Measurements from ENCODE around the gene TMEM132A.

TMEM132A gene

DNA sequence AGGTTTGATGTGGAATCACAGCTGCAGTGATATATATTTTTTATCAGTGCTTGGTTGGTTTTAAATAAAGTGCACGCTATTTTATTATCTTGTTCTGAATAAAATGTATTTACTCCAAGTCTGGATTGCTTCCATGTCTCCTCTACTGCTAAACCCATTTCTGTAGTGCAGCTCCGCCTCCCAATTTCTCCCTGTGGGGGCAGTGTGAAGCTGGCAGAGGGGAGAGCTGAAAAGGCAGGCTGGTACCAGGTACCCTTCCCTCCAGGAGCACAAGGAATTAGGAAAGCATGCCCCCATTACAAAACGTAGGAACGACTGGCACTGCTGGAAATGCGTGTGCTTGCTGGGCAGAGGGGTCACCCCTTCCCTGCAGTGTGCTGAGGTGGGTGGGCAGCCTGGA lies 934 bp upstream of the TMEM132A start:
- DNase-seq: no peak

DNA sequence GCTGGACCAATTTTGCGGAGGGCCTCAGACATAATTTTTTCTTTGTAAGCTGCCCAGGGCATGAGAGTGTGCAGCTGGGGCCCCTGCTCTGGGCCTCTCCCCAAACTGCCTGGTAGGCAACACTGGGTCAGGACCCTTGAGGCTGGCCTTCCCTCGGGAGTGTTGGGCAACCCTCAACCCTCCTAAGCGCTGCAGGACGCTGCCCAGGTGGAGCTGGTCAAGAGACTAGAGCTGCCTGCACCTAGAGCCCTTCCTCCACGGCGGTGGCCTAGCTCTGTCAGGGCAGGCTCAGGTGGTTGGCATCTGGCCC lies 505 bp upstream of the TMEM132A start:
- no peak for DNase-seq

DNA sequence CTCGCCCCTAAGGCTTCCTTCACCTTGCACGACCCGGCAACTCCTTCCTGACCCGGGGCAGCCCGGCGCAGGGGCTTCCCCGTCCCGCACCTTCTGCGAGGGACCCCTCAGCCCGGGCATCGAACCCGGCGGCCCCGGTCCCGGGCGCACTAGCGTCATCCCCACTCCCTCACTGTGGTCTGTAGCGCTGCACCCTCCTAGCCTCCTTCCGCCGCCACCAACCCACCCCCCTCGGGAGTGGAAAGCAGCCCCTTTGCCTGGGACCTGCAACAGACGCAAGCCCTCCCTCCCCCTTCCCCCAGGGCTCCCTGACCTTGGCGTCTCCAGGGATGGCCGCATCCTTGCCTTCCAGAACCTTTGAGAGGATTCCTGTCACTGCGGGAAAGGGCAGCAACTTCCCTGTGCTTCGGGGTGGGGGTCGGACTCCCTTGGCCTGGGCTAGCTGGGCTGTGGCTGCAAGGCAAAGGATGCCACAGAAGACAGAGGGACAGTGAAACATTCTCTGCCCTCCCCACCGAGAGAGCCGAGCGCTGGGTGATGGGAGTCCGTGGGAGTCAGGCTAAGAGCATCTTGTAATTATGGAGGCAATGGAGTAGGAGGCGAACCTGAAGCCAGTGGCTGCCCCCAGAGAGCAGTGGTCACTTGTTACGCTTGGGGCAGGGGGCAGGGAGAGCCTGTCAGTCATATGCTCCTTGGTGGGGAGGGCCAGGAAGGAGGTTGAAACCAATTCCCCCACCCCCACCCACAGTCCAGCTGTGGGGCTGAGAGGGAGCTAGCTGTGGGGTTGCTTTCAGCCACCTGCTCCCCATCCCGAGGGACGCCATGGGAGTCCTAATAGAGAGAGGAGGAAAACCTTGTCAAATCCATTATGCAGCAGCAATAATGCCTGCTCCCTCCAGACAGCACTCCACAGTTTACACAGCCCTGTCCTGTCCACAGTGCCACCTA lies 920 bp downstream of the TMEM132A start:
- DNase-seq: no peak

DNA sequence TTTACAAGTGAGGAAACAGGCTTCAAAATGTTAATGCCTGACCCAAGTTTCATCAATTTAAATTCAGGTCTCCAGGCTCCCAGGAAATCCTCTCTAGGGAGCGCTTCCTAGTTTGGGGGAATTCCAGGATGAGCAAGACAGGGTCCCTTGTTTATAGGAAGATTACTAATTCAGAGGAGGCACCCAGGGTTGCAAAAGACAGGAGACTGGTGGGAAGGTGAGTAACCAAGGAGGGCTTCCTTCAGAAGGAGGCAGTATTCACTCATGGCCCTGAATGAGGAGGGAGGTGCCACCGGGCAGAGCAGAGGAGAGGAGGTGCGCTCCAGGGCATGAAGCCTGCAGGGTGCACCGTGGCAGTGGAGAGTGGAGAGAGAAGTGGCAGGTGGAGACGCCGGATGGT lies 1.6 kb downstream of the TMEM132A start:
- no peak for DNase-seq

DNA sequence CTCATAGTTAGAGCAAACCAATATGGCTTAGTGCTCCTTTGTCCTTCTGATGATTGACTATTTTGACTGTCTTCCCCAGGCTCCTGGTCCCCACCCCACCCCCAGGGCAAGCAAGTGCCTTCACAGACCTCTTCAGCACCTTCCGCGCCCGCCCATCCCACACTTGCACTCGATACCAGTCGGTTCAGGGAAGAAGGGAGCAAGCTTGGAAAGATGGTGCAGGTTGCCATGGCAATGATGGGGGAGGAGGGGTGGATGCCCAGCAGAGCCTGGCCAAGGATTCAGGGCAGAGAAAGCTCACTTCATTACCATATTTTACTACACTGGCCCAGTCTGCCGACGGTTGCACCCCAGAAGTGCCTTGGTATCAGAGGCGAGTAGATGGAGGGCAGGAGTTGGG lies 2.2 kb downstream of the TMEM132A start:
- DNase-seq: no peak

DNA sequence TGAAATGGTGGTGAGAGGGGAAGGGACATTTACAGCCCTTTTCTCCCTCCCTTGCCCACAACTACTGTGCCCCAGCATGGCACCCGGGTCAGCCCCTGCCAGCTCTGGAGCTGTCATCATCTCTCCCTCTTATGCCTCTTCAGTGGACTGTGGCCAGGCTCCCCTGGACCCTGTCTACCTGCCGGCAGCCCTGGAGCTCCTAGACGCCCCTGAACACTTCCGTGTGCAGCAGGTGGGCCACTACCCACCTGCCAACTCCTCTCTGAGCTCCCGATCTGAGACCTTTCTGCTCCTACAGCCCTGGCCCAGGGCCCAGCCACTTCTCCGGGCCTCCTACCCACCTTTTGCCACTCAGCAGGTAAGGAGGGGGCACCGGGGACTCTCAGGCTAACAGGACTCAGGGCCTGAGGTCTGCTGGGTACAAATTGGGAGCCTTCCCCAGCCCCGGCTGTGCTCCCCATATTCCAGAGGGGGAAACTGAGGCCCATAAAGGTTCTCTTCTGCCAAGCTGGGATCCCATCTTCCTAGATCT lies 2.9 kb downstream of the TMEM132A start:
- no peak for DNase-seq

DNA sequence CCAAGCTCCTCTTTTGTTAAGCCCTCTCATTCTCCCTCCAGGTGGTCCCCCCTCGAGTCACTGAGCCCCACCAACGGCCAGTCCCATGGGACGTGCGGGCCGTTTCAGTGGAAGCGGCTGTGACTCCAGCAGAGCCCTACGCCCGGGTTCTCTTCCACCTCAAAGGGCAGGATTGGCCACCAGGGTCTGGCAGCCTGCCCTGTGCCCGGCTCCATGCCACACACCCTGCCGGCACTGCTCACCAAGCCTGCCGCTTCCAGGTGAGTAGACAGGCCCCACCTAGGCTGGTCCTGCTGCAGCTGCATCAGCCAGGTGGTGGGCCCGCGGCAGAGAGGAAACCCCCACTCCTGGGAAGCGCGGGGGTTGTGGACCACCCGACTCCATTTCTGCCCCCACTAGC lies 3.3 kb downstream of the TMEM132A start:
- no peak for DNase-seq

DNA sequence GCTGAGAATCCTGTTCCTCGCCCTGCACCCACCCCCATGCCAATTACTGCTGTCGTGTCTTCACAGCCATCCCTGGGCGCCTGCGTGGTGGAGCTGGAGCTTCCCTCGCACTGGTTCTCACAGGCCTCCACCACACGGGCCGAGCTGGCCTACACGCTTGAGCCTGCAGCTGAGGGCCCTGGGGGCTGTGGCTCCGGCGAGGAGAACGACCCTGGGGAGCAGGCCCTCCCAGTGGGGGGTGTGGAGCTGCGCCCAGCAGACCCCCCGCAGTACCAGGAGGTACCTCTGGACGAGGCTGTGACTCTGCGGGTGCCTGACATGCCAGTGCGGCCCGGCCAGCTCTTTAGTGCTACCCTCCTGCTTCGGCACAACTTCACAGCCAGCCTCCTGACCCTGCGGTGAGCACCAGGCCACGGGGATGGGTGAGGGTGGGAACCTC lies 4.3 kb downstream of the TMEM132A start:
- no peak for DNase-seq

DNA sequence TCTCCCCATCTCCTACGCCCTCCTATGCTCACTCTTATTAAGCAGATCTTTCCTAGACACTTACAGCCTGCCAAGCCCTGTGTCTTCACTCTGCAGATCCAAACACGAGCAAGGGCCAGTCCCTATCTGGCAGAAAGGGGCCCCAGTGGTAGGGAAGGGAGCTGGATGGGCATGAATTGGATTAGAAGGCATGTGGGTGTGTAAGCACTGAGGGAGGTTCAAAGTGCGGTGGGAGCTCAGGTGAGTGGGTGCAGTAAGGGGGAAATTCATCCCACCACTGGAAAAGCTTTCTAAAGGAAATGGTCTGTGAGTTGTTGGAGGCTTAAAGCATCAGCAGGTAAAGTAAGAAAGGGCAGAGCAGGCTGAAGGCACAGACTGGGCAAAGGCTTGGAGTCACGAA lies 5.5 kb downstream of the TMEM132A start:
- DNase-seq: no peak

DNA sequence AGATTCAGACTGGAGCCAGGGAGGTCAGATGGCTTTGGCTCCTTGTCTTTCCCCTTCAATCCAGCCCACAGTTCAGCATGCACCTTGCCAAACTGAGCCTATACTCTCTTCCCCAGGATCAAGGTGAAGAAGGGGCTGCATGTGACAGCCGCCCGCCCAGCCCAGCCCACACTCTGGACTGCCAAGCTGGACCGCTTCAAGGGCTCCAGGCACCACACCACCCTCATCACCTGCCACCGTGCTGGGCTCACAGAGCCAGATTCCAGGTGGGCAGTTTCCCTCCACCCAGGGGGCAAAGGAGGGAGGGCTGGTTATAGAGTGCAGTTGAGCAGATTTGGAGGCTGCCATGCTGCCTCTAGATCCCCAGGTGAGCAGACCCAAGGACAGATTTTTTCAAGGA lies 6.1 kb downstream of the TMEM132A start:
- DNase-seq: no peak

DNA sequence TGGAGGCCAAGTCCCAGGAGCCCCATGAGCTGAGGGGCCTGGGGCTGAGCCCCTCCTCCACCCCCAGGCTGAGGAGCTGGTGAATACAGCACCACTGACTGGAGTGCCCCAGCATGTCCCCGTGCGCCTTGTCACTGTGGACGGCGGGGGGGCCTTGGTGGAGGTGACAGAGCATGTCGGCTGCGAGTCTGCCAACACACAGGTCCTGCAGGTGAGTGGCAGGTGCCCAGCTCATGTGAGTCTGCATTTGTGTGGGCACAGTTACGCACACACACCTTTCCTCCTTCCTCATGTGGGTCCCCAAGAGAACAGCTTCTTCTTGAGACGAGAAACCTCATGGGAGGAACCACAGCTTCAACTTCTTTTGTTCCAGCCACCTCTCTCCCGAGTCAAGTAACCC lies 7.7 kb downstream of the TMEM132A start:
- DNase-seq: no peak

DNA sequence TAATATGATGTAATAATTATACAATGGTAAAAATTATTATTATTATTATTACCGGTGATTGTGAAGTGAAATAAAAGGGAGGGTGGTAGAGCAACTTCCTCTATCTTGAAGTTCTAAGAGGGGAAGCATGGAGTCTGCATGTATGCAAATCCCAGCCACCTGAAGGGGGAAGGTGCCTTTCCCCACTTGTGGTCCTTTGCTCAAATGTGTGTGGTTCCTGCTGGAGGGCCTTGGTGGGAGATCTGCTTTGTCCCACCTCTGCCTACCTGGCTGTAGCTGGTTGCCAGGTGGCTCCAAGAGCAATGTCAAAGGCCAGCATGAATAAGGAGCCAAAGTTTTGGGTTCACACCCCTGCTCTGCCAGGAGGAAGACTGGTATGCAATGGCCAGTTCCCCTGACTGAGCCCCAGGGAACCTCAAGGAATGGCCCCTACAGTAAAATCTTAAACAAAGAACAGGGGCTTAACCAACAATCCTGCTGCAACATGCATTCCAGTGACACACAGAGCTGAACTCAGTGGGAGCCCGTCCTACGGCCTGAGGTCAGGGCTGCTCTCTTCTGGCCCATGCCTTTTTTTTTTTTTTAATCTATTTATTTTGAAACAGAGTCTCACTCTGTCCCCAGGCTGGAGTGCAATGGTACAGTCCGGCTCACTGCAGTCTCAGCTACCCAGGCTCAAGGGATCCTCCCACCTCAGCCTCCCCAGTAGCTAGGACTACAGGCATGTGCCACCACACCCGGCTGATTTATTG lies 8.5 kb downstream of the TMEM132A start:
- peak; percentile 36 for DNase-seq

DNA sequence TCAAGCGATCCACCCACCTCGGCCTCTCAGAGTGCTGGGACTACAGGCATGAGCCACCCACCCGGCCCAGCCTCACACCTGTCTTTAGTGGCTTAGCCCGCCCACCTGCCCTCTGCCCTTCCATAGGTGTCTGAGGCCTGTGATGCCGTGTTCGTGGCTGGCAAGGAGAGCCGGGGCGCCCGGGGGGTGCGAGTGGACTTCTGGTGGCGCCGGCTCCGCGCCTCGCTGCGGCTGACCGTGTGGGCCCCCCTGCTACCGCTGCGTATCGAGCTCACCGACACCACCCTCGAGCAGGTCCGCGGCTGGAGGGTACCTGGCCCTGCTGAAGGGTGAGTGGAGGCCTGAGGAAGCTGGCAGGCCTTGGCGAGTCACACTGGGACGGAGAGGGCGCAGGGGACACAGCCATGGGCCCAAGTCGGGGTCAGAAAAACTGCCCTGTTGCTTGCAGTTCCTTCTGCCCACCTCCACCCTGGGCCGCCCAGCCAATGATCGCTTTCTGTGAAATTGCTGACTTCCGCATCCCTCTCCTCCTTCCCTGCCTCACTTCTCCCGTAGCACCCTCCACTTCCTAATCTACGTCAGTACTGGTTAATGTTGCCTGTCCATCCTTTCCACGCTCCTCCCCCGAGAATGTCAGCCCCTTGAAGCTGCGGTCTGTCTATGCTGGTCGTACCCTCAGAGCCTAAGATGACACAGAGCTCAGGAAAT lies 9.3 kb downstream of the TMEM132A start:
- DNase-seq: no peak

DNA sequence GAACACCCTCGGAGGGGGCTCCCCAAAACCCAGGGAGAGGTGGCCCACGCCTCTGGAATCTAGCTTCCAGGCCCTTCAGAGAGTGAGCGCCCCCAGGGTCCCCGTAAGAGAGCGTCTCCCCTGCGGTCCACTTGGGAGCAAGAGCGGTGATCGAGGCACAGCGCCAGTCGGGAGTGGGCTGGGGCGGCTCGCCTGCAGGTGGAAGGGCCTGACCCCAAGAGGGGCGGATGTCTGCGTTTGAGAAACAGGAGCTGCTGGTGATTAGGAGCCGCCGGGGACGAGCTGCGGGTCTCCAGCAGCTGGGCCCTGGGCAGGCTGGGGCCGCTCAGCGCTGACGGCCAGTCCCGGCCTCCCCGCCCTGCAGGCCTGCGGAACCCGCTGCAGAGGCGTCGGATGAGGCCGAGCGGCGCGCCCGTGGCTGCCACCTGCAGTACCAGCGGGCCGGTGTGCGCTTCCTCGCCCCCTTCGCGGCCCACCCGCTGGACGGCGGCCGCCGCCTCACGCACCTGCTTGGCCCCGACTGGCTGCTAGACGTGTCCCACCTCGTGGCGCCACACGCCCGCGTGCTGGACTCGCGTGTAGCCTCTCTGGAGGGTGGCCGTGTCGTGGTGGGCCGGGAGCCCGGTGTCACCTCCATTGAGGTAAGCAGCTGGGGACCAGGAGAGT lies 10.0 kb downstream of the TMEM132A start:
- no peak for DNase-seq

DNA sequence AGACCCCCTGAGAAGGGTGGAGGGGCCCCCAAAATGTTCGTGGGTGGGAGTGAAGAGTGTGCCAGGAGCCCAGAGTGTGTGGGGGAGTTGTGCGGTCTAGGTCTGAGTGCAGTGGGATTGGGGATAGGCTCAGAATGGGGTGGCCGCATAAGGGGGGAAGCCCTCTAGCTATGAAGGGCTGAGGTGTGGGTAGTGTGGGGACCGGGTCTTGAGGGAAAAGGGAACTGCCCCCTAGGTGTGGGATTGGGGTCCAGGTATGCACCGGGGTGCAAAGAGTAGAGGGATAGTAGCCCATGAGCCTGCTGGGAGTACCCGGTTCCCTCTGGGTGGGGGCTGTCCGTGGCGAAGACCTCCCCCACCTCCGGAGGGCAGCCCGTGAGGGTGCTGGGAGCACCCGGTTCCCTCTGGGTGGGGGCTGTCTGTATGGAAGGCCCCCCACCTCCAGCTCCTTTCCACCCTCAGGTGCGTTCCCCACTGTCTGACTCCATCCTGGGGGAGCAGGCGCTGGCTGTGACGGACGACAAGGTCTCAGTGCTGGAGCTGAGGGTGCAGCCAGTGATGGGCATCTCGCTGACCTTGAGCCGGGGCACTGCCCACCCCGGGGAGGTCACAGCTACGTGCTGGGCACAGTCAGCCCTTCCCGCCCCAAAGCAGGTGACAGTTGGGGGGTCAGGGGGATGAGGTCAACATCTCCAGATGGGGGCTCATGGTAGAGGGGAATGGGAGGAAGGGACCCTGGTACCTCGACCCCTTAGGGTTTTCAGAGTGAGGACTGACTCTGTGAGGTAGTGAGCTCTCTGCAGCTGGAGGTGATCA lies 10.7 kb downstream of the TMEM132A start:
- DNase-seq: no peak

DNA sequence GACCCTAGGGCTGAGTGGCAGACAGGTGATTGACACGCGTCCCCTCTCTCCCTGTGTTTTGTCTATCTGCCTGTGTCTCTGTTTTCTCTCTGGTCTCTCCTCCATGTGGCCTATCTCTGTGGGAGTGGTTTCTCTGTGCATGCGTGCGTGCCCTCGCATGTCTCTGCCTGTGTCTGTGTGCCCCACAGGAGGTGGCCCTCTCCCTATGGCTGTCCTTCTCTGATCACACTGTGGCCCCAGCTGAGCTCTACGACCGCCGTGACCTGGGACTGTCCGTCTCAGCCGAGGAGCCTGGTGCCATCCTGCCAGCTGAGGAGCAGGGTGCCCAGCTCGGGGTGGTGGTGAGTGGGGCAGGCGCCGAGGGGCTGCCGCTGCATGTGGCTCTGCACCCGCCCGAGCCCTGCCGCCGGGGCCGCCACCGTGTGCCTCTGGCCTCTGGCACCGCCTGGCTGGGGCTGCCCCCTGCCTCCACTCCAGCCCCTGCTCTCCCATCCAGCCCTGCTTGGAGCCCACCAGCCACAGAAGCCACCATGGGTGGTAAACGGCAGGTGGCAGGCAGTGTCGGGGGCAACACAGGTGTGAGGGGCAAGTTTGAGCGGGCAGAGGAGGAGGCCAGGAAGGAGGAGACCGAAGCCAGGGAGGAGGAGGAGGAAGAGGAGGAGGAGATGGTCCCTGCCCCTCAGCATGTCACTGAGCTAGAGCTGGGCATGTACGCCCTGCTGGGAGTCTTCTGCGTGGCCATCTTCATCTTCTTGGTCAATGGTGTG lies 11.6 kb downstream of the TMEM132A start:
- no peak for DNase-seq

DNA sequence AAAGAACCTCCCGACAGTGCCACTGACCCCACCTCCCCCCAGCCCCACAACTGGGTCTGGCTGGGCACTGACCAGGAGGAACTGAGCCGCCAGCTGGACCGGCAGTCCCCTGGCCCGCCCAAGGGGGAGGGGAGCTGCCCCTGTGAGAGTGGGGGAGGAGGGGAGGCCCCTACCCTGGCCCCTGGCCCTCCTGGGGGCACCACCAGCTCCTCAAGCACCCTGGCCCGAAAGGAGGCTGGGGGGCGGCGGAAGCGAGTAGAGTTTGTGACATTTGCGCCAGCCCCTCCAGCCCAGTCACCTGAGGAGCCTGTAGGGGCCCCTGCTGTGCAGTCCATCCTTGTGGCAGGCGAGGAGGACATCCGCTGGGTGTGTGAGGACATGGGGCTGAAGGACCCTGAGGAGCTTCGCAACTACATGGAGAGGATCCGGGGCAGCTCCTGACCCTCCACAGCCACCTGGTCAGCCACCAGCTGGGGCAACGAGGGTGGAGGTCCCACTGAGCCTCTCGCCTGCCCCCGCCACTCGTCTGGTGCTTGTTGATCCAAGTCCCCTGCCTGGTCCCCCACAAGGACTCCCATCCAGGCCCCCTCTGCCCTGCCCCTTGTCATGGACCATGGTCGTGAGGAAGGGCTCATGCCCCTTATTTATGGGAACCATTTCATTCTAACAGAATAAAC lies 12.3 kb downstream of the TMEM132A start:
- DNase-seq: no peak

DNA sequence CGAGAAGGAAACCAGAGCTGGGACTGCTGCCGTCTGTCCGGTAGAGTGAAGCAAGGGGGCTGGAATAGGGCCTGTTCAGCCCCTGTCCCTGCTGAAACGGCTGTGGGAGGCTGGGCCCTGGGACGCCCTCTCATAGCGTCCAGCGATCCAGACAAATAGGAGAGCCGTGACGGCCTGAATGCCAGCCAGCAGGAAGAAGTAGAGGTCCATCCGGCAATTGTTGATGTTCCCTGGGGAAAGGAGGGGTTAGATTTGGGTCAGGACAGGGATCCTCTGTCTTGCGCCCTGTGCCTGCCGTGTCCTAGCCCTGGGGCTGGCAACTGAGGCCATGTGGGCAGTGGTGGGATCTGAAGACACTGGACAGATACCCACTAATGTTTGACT lies 12.9 kb downstream of the TMEM132A start:
- no peak for DNase-seq

DNA sequence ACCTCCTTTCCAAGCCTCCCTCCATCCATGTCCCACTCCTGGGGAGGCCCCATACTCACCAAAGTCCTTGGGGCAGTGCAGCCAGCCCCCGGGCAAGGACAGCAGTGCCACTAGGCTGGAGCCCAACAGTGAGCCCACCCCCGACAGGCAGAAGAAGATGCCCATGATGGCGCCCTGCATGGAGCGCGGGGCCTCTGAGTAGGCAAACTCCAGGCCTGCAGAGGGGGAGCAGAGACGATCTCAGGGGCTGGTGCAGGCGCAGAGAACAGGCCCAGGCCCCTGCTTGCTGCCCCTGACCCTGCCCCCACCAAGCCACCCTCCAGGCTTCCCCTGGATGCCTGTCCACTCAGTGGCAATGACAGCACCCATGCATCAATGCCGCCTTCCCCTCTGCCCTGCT lies 13.6 kb downstream of the TMEM132A start:
- DNase-seq: no peak

DNA sequence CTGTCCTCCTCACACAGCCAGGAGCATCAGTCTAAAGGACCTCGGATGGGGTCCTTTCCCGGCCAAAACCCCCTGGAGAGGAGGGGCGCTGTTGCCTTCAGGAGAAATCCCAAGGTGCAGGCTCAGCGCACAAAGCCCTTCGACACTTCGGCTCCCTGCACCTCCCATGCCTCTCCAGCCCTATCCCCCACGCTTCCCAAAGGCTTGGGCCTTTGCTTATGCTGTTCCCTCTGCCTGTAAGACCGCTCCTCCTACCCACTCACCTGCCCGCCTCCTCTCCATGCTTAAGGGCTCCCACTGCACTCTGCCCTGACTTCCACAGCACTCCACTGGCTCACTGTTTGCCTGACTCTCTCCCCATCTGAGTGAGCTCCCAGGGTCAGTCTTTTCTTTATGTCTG lies 14.2 kb downstream of the TMEM132A start:
- no peak for DNase-seq

DNA sequence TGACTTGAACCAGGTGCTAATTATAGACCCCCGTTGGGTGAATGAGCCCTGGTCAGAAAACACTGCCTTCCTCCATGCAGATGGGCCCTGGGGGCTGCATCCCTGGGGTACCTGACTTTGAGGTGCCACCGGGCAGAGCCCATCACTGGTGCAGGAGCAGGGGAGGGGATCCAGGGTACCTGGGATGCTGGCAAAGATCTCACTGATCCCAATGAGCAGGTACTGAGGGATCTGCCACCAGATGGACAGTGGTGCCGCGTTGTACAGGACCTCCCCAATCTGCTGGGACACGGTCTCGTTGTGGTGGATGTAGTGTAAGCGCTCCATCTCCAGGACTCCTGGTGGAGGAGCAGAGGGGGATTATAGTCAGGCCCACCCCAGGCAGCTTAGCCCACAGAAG lies 15.0 kb downstream of the TMEM132A start:
- DNase-seq: no peak
